Fibroblast of villous mesenchyme (primary cell): ENCODE measurements around the gene TBC1D22A. TPM values are rescaled to one million over a fixed set of nuclear protein-coding genes. Genes with fewer than 3 reads are reported as not detected.

Source experiments
- DNase-seq: peaks from one replicate; pipeline ENCODE4 v3.0.0-alpha.2; 2010; ENCODE audit warnings: low read depth
- H3K4me3 ChIP-seq: 2 replicates; pipeline ENCODE4 v1.5.1; 2011; ENCODE audit warnings: low read depth, mild to moderate bottlenecking, low read length
- CTCF ChIP-seq: IDR thresholded peaks from 2 replicates; pipeline ENCODE4 v1.5.1; 2012; ENCODE audit warnings: low read depth, mild to moderate bottlenecking, low read length; ENCODE audit not compliant: insufficient read depth
- total RNA-seq: library from RNA; depleted of rRNA; stranded (reverse); fragments of >200 nt; gene quantifications from 2 replicates; pipeline ENCODE4 v1.2.3, GENCODE V29; 2012

Gene TBC1D22A
- total RNA-seq, 1 donor: 12.5 TPM

- no peak for DNase-seq
- H3K4me3 ChIP-seq: no peak overlapping the region
- no peak for TF ChIP-seq CTCF
Measured at GRCh38 chr22:47144791-47145425, 382.5 kb downstream of the TBC1D22A start.

GRCh38 chr22:47145883-47146282 is 383.4 kb downstream of the TBC1D22A start:
- no peak for DNase-seq
- no peak for TF ChIP-seq CTCF
- H3K4me3 ChIP-seq: no peak overlapping the region

GRCh38 chr22:47146391-47146790 is 383.9 kb downstream of the TBC1D22A start:
- no peak for TF ChIP-seq CTCF
- DNase-seq: no peak
- H3K4me3 ChIP-seq: no peak overlapping the region

GRCh38 chr22:47146941-47147340 is 384.5 kb downstream of the TBC1D22A start:
- TF ChIP-seq CTCF: no peak
- no peak overlapping the region for H3K4me3 ChIP-seq
- DNase-seq: no peak

GRCh38 chr22:47147572-47147971 is 385.1 kb downstream of the TBC1D22A start:
- no peak for DNase-seq
- TF ChIP-seq CTCF: no peak
- no peak overlapping the region for H3K4me3 ChIP-seq

- H3K4me3 ChIP-seq: no peak overlapping the region
- no peak for DNase-seq
- TF ChIP-seq CTCF: no peak
Measured at GRCh38 chr22:47148510-47148909, 386.1 kb downstream of the TBC1D22A start.
